ENCODE measurements around the gene PDF.

DNA sequence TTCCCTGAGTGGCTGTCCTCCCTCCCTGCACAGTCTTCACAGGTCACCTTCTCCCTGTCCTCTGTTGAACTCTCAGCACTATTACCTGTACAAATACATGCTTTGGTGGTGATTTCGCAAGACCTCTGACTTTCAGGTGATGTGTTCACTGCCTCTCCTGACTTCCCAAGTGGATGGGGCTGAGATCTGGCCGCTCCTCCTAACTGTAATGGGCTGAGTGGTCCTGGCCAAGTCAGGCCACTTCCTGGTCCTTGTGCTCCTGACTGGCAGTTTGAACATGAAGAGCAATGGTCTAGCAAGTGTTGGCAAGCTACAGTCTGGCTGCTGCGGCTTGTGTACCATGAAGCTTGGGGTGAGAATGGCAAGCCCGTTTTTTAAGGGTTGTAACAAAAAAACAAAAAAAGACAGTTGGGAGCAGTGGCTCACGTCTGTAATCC, 32.9 kb upstream of the PDF start:
- TF ChIP-seq EZH2 (IDR thresholded peaks at IDR 0.05; ENCODE audit: borderline replicate concordance, insufficient read depth, low read depth, low read length, poor library complexity, severe bottlenecking) = no peak
- TF ChIP-seq, protein P1, sequence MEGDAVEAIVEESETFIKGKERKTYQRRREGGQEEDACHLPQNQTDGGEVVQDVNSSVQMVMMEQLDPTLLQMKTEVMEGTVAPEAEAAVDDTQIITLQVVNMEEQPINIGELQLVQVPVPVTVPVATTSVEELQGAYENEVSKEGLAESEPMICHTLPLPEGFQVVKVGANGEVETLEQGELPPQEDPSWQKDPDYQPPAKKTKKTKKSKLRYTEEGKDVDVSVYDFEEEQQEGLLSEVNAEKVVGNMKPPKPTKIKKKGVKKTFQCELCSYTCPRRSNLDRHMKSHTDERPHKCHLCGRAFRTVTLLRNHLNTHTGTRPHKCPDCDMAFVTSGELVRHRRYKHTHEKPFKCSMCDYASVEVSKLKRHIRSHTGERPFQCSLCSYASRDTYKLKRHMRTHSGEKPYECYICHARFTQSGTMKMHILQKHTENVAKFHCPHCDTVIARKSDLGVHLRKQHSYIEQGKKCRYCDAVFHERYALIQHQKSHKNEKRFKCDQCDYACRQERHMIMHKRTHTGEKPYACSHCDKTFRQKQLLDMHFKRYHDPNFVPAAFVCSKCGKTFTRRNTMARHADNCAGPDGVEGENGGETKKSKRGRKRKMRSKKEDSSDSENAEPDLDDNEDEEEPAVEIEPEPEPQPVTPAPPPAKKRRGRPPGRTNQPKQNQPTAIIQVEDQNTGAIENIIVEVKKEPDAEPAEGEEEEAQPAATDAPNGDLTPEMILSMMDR (IDR thresholded peaks at IDR 0.05) = no peak

All from B cell (primary cell).